ENCODE measurements around the gene NCOA3. TPM values are rescaled to one million over a fixed set of nuclear protein-coding genes. Genes with fewer than 3 reads are reported as not detected.

NCOA3 gene
- total RNA-seq, 1 experiment from 2014 or later = 23.3 TPM

GRCh38 chr20:47598911-47599744, 97.4 kb downstream of the NCOA3 start:
- no peak overlapping the region for H3K23ac ChIP-seq (ENCODE audit: insufficient read length, low read depth, low read length)
- DNase-seq = no peak
- H4K20me1 ChIP-seq (ENCODE audit: control insufficient read depth, insufficient read depth, insufficient read length) = no peaks in the 10 kb centered on the region
- H3K4ac ChIP-seq (ENCODE audit: low read depth, low read length) = no peak overlapping the region
- no peak overlapping the region for H2BK12ac ChIP-seq (ENCODE audit: insufficient read length, low read depth, low read length)
- H3K27me3 ChIP-seq (ENCODE audit: insufficient read depth, low read length) = no peaks in the 10 kb centered on the region
- Mint-ChIP-seq H3K9me3 (peaks cover 9 to 12% of the 10 kb centered on the region in 2 experiments; a peak in 4 of 5 replicates), H3K36me3 (ENCODE audit: insufficient read depth in 1 of 3, low read depth in 3 of 3) (peaks cover 16 to 33% (median 18%) of the 10 kb centered on the region in 3 experiments), H3K4me3 (no peak overlapping the region), H3K27me3 (ENCODE audit: low read depth) (no peaks in the 10 kb centered on the region), H3K27ac (no peak overlapping the region), H3K4me1 (peaks cover 17 to 21% of the 10 kb centered on the region in 2 experiments)
- no peak overlapping the region for H2BK20ac ChIP-seq (ENCODE audit: low read depth, low read length, poor library complexity, severe bottlenecking)
- H3K9me3 ChIP-seq (ENCODE audit: control insufficient read depth, low read depth, low read length) = no peaks in the 10 kb centered on the region
- no peak overlapping the region for H2AK5ac ChIP-seq (ENCODE audit: insufficient read length, low read length)
- no peak overlapping the region for H3T11ph ChIP-seq (ENCODE audit: low read length)
- H3K4me2 ChIP-seq (ENCODE audit: insufficient read depth, insufficient read length, low read length) = no peak overlapping the region
- no peak overlapping the region for H3K56ac ChIP-seq (ENCODE audit: insufficient read length, low read depth, low read length)
- no peak overlapping the region for H3K27ac ChIP-seq (ENCODE audit: insufficient read length, low read depth, low read length)
- H2BK5ac ChIP-seq (ENCODE audit: insufficient read length, low read length) = no peak overlapping the region
- no peak overlapping the region for H4K5ac ChIP-seq (ENCODE audit: insufficient read length, low read depth, low read length)
- no peak overlapping the region for H2BK15ac ChIP-seq (ENCODE audit: low read depth, low read length)
- H3K79me2 ChIP-seq (ENCODE audit: insufficient read depth, low read length) = no peaks in the 10 kb centered on the region; the same call in 1 of the 2 replicates
- no peak overlapping the region for H3K18ac ChIP-seq (ENCODE audit: insufficient read length, low read depth, low read length)
- H2AFZ ChIP-seq (ENCODE audit: low read length) = no peak overlapping the region
- H3K9ac ChIP-seq (ENCODE audit: extremely low read depth, insufficient read length, low read length) = no peak overlapping the region
- WGBS (ENCODE audit: extremely low coverage, insufficient read length, low lambda C conversion rate) = no CpG with 5 or more reads among the region's 7 CpGs
- no peaks in the 10 kb centered on the region for H3K23me2 ChIP-seq (ENCODE audit: insufficient read length, low read depth, low read length, poor library complexity, severe bottlenecking)
- no peak for TF ChIP-seq CTCF (conservative IDR thresholded peaks at IDR 0.05)
- no peak overlapping the region for H4K8ac ChIP-seq (replicated peaks; ENCODE audit: insufficient read length, low read depth, low read length)
- no peak overlapping the region for H4K91ac ChIP-seq (ENCODE audit: insufficient read length, low read depth, low read length)
- H3K4me1 ChIP-seq (ENCODE audit: insufficient read depth, low read length) = no peaks in the 10 kb centered on the region
- H3K14ac ChIP-seq (ENCODE audit: insufficient read depth, low read length) = no peak overlapping the region
- no peak overlapping the region for H2BK120ac ChIP-seq (ENCODE audit: low read depth, low read length, poor library complexity, severe bottlenecking)
- H3K79me1 ChIP-seq (ENCODE audit: insufficient read depth, low read depth, low read length, poor library complexity, severe bottlenecking) = peaks cover 6% of the 10 kb centered on the region

All from H9 (cell line).